GM21529 (cell line): ENCODE data around the gene MET.

Experiments
- ATAC-seq: cut with Tn5 transposase; IDR thresholded peaks from one replicate; pipeline ENCODE4 v1.9.1; 2021; ENCODE audit not compliant: unreplicated experiment

The MET gene

DNA sequence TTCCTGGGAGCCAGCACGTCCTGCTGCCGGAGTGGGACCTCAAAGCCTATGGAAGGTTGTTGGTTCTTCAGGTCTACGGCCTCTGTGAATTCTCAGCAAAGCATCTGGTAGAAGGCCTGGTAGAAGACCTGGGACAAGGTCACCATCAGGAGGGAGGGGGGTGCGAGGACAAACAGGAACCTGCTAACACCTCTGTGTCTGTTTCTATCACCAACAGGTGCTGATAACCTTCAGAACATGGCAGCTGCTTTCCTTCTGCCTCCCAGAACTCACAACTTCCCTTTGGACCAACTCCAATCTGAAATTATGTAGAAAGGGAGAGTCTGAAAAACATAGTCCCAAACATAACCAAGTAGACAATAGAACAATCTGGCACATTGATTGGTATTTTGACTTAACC, 8.3 kb upstream of the MET start:
- no peak for ATAC-seq

GRCh38 chr7:116665332-116665996, 6.5 kb upstream of the MET start:
- ATAC-seq, result no peak

DNA sequence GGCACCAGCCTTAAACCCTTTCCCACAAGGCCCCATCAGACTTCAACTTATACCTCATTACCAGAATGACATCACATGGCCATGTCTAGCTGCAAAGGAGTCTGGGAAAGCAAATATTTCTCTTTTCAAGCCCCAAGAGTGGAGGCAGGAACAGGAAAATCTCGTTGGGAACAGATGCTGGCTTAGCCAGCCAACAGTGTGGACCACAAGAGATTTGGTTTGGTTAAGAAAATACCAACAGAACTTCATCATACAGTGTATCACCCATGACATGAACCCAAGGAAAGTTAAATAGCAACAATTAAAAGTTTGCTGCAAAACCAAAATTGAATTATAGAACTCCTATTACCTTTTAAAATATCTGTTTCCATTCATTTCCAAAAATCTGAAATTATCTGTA, 2.2 kb upstream of the MET start:
- ATAC-seq, result no peak

- no peak for ATAC-seq
Measured at GRCh38 chr7:116670409-116671015, 1.5 kb upstream of the MET start.

GRCh38 chr7:116671111-116671510, 885 bp upstream of the MET start:
- no peak for ATAC-seq

DNA sequence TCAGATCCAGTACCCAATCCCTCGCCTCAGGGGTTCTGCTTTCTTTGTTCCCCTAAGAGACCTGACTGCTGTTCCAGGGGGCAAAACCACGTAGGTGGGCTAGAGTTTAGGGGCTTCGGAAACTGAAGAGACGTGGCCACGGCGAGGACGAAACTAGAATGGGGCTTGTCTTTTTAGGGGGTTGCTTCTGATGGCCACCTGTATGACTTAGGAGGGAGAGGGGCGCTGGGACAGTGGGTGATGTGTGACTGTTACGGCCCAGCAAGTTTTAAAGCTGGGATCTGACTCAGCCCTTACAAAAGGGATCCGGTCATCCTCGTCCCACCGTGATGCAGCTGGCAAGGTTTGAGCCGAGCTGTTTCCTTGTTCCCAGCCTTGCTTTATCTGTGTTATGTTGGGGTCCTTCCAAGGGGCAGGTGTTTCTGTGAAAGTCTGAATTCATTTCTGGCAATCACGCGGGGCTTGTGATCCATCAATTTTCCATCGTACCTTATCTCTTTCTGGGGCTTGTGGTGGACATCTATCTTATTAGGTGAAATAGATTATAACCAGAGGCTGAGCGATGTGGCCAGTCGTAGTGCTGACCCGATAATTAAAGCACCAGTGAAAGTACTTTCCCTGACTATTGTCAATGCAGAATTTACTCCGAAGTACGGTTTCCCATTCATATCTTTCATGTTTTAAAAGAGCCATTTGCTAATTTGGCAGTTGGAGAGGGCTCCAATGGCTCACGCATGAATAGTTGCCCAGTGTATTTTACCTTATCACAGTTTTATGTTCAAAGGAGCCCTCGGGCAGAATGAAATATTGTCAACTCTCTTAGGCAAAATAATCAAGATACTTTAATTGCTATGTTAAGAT, 830 bp downstream of the MET start:
- no peak for ATAC-seq

GRCh38 chr7:116673457-116673865, 1.5 kb downstream of the MET start:
- ATAC-seq, result no peak

DNA sequence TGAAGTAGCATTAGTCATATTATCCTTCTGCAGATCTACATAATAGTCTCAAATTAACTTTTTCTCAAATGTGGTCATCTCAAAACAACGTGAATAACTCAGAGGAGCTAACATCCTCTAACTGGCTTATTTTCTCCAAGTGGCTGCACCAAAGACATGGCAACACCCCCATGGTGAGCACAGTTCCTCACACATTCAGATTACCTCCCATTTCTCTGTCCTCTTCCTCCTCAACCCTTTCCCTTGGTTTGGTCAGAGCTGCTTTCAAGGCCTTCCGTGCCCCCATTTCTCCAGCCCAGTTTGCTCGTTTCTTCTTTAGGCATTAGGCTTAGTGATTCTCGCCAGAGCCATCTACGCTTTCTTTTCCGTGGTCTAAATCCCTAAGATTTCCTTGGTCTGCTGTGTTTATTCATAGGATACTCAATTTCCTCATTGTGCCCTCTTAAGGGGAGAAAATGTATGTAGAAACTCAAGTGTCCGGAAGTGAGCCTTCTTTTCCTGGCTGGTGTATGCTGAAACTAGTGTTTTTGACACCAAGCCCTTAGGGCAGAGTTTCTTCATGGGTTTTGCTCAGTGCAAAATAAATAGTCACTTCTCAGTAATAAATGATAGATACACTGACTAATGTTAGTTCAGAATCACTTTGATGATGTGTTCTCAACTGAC, 2.6 kb downstream of the MET start:
- no peak for ATAC-seq

DNA sequence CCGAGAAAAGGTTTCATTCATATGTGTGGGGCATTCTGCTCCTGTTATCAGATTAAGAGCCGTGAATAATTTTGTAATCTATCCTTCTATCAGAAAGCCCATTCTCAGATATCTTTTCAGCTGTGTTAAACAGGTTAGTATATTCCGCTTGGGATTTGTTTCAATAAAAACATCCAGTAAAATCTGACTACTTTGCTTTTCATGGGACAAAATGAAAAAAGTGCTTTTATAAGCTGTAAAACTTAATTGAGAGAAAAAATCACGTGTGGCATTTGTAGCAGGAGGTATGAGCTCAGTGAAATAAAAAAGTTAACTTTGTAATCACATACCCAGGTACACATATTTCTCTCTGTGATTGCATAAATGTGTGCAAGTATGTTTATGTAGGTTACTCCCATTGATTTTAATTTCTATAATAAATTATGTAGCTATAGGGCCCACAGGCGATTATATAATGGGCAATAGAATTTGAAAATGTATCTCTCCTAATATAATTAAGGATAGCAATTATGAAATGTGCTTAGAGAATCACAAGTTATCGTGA, 3.9 kb downstream of the MET start:
- no peak for ATAC-seq

GRCh38 chr7:116678780-116679179, 6.8 kb downstream of the MET start:
- ATAC-seq, result no peak

DNA sequence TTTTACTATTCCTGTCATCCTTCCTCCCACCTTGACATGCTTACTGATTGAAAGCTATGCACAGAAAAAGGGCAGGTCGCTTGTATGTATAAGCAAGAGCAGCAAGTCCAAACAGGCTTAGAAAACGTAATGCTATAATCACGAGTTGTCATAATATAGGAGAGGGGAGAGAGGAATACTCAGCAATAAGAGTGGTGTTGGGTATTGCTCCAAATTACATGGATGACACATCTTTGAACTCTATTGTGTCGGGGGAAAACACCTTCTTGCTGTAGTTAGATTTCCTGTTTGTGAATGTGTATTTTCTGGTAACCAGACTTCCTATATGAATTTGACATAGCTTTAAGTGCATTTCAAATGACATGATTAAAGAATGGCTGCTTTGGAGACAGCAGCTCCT, 7.5 kb downstream of the MET start:
- peak; percentile 78 for ATAC-seq

GRCh38 chr7:116683786-116684185, 11.8 kb downstream of the MET start:
- peak; percentile 98 for ATAC-seq

DNA sequence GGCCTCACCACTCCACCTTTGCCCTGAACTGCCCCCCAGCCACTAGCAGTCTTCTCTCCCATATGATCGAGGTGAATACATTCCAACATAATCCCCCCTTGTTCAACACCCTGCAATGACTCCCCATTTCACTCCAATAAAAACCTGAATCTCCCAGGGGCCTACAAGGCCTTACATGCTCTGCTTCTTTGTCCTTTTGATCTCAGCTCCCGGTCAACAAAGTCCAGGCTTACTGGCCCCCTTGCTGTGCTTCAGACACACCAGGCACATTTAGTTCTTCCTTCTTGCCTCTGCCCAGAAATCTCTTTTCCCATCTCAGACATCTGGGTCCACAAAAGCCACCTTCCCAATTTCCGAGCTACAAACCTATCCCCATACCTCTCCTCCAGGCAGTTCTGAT, 14.0 kb downstream of the MET start:
- ATAC-seq, result no peak

DNA sequence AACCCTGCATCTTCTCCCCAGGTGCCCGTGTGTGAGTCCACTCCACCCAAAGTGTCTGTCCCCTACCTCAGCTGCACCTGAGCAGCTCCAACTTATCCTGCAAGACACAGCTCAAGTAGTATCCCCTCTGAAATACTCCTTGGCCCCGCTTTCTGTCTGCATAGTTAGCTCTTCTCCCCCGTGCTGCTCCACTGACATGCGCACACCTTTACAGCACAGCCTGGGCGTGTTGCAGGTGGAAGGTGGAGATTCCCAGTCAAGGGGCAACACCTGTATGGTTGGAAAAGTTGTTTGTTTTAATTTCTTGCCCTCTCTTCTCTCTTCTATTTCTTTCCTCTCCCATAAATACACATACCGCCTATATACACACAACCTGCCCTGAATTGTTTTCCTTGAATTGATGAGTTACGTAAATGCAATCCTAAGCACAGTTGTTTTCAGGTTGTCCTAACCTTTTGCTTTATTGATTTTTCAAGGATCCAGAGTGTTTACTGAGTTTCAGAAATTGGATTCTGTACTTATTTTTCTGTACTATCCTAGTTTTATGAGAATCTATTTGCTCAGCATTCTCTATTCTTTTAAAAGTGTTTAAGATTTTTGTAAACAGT, 14.9 kb downstream of the MET start:
- ATAC-seq, result no peak

GRCh38 chr7:116687801-116688201, 15.8 kb downstream of the MET start:
- no peak for ATAC-seq

- no peak for ATAC-seq
Measured at GRCh38 chr7:116689790-116690259, 17.8 kb downstream of the MET start.

- ATAC-seq, result no peak
Measured at GRCh38 chr7:116691664-116692063, 19.7 kb downstream of the MET start.

DNA sequence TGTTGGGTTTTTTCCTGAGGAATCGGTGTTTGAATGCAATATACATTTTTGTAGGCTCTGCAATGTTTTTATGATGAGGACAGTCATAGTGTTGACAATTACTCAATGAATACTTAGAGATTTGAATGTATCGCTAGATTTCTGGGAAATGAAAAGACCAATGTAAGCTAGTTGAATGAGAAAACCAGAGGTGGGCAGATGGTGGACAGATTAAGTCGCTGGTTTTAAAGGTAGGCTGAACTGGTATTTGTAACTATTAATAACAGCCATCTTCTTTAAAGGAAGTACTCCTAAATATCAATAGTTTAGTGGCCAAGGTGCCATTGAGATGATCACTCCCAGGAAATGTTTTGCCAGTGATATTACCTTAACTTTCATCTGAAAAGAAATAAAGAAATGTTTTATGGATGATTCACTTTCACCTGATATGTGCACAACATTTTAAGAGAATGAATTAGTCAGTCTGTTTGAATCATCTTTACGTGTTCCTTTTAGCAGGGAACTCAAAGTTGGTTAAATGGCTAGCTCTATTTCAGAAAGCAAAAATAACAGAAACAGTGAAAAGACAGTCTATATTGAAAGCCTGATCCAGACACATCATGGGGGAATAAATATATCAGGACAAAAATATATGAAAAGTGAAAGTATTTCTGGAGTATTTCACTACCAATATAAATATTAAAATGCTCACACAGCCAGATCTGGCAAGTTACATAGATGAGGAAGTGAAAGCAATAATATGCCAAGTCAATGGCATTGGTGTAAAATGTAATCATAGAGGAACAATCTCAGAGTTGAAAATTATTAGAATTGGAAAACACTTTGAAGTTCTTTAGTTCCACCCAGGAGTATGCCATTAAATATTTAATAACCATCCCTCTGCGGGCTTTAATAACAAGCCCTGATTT, 20.7 kb downstream of the MET start:
- ATAC-seq, result no peak

- no peak for ATAC-seq
Measured at GRCh38 chr7:116696707-116697106, 24.7 kb downstream of the MET start.

GRCh38 chr7:116697152-116697551, 25.2 kb downstream of the MET start:
- no peak for ATAC-seq
